B cell (primary cell): ENCODE results near the gene CSF1R. TPM values are rescaled to one million over a fixed set of nuclear protein-coding genes. Genes with fewer than 3 reads are reported as not detected.

Experiments
- ATAC-seq: fragments of 200-7000 bp; cut with Tn5 transposase; one replicate; pipeline ENCODE4 v1.10.0; 2021; ENCODE audit warnings: low read depth, mild to moderate bottlenecking, moderate number of reproducible peaks, moderate library complexity
- CTCF ChIA-PET: fragments of 350-600 bp; sonication (Branson Sonifier 250); formaldehyde crosslinking; loops from one replicate; lab custom pipeline; 2021; ENCODE audit warnings: antibody characterized with exemption, inconsistent platforms; lab: Charles Lee
- POLR2A ChIA-PET: fragments of 350-600 bp; sonication (Branson Sonifier 250); formaldehyde crosslinking; loops from one replicate; lab custom pipeline; 2021; ENCODE audit warnings: antibody characterized with exemption; lab: Charles Lee
- DNase-seq: peaks from one replicate; pipeline ENCODE4 v3.0.0; 2013
- H2AFZ ChIP-seq: 2 replicates; pipeline ENCODE4 v1.6.1; 2012; ENCODE audit warnings: mild to moderate bottlenecking, low read depth, low read length; ENCODE audit not compliant: insufficient read depth, poor library complexity, severe bottlenecking
- H3K27ac ChIP-seq, 2 donors: 1 replicate in 1 of 2; 2 replicates in 1 of 2; pipeline ENCODE4 v1.5.1; 2012 to 2013; ENCODE audit warnings: low read length in 2 of 2, mild to moderate bottlenecking in 2 of 2, moderate library complexity in 1 of 2
- H3K27me3 ChIP-seq, 4 experiments: fragments of 200-600 bp in 1 of 4; sonication (generic) in 1 of 4; replicated peaks in 1 of 4; 1 replicate in 2 of 4; 2 replicates in 2 of 4; pipeline versions ENCODE4 v1.6.1 to v1.7.0; 2013 to 2016; ENCODE audit warnings: low read length in 3 of 4, mild to moderate bottlenecking in 2 of 4, mixed read lengths in 1 of 4, moderate library complexity in 1 of 4; ENCODE audit not compliant: insufficient read depth in 4 of 4, control insufficient read depth in 3 of 4; ENCODE audit errors: control extremely low read depth in 1 of 4
- H3K36me3 ChIP-seq, 2 experiments: replicated peaks in 1 of 2; 1 replicate in 1 of 2; 2 replicates in 1 of 2; pipeline versions ENCODE4 v1.6.1 to v1.7.1; 2013; ENCODE audit warnings: low read length in 1 of 2; ENCODE audit not compliant: insufficient read depth in 2 of 2, control insufficient read depth in 1 of 2; ENCODE audit errors: control extremely low read depth in 1 of 2, extremely low read depth in 1 of 2
- H3K4me1 ChIP-seq, 2 donors: fragments of 200-600 bp in 1 of 2; sonication (generic) in 1 of 2; 1 replicate in 1 of 2; 2 replicates in 1 of 2; pipeline versions ENCODE4 v1.5.1 to v1.6.1; 2013 to 2017; ENCODE audit warnings: low read length in 2 of 2; ENCODE audit not compliant: control insufficient read depth in 2 of 2, insufficient read depth in 2 of 2
- H3K4me2 ChIP-seq: replicated peaks from 2 replicates; pipeline ENCODE3; 2012; ENCODE audit warnings: mild to moderate bottlenecking, low read depth, low read length; ENCODE audit not compliant: poor library complexity, severe bottlenecking
- H3K4me3 ChIP-seq, 5 experiments: fragments of 200-600 bp in 1 of 5; sonication (generic) in 1 of 5; 1 replicate in 3 of 5; 2 replicates in 2 of 5; pipeline versions ENCODE4 v1.5.1 to v1.7.0; 2011 to 2016; ENCODE audit warnings: low read length in 4 of 5, mild to moderate bottlenecking in 4 of 5, low read depth in 2 of 5, control low read depth in 1 of 5, moderate library complexity in 1 of 5; ENCODE audit not compliant: insufficient read depth in 1 of 5; ENCODE audit errors: control extremely low read depth in 1 of 5, extremely low read depth in 1 of 5
- H3K79me2 ChIP-seq: fragments of 200-600 bp; sonication (generic); one replicate; pipeline ENCODE4 v1.6.0; 2016; ENCODE audit warnings: low read length; ENCODE audit not compliant: control insufficient read depth, insufficient read depth
- H3K9ac ChIP-seq: fragments of 200-600 bp; sonication (generic); 2 replicates; pipeline ENCODE4 v1.6.1; 2017; ENCODE audit warnings: mild to moderate bottlenecking, low read length, moderate library complexity
- H3K9me3 ChIP-seq, 3 donors: one replicate each; pipeline versions ENCODE4 v1.6.1 to v1.7.1; 2013; ENCODE audit warnings: low read length in 2 of 3; ENCODE audit not compliant: control insufficient read depth in 2 of 3, insufficient read depth in 1 of 3; ENCODE audit errors: control extremely low read depth in 1 of 3
- H4K20me1 ChIP-seq: 2 replicates; pipeline ENCODE4 v1.6.0; 2012; ENCODE audit warnings: mild to moderate bottlenecking, low read length; ENCODE audit not compliant: insufficient read depth, control insufficient read depth, poor library complexity, severe bottlenecking
- H3K27ac Mint-ChIP-seq: one replicate; pipeline ENCODE4 v1.8.0; 2021; ENCODE audit warnings: mixed read lengths
- H3K27me3 Mint-ChIP-seq: one replicate; pipeline ENCODE4 v1.8.0; 2021; ENCODE audit warnings: mixed read lengths
- H3K4me1 Mint-ChIP-seq: one replicate; pipeline ENCODE4 v1.8.0; 2021; ENCODE audit warnings: mixed read lengths
- H3K4me3 Mint-ChIP-seq: one replicate; pipeline ENCODE4 v1.8.0; 2021; ENCODE audit warnings: mixed read lengths
- H3K9me3 Mint-ChIP-seq: one replicate; pipeline ENCODE4 v1.8.0; 2022; ENCODE audit warnings: mixed read lengths; ENCODE audit not compliant: insufficient read depth
- CTCF ChIP-seq: fragments of 200-600 bp; IDR thresholded peaks from one replicate; pipeline ENCODE4 v1.8.0; 2022; ENCODE audit warnings: antibody characterized with exemption, mild to moderate bottlenecking
- EZH2 ChIP-seq: IDR thresholded peaks from 2 replicates; pipeline ENCODE4 v1.6.1; 2012; ENCODE audit warnings: borderline replicate concordance, low read depth, mild to moderate bottlenecking, moderate library complexity, low read length; ENCODE audit not compliant: insufficient read depth, poor library complexity, severe bottlenecking
- WGBS: methylation state at CpG from one replicate; pipeline ENCODE4 v1.1.5; 2013; ENCODE audit warnings: missing lambda C conversion rate; ENCODE audit not compliant: insufficient coverage; 5-methylcytosine and 5-hydroxymethylcytosine counted together
- intact Hi-C: fragments of 100-400 bp; cut with micrococcal nuclease; formaldehyde crosslinking; loops from one replicate; pipeline ENCODE4 v1.10.0; 2022
- polyA plus RNA-seq: library from polyadenylated mRNA; depleted of rRNA; stranded (reverse); fragments of >200 nt; gene quantifications from 2 replicates; pipeline ENCODE4 v1.2.3, GENCODE V29; 2012
- total RNA-seq, 2 donors: library from RNA; stranded (reverse); fragments of 120-200 nt in 1 of 2; gene quantifications; 1 replicate in 1 of 2; 2 replicates in 1 of 2; pipeline versions ENCODE4 v1.2.3 to v1.2.4, GENCODE V29; 2013 to 2022

CSF1R gene
- total and polyA plus RNA-seq, 2 donors (not counting 1 experiment from before 2014, with no cell fraction given) = 1.6 to 2.5 TPM

- Histone ChIP-seq H3K27ac (no peak overlapping the region), H3K4me3 (no peak overlapping the region), H2AFZ (no peak overlapping the region), H3K9ac (no peak overlapping the region), H3K9me3 (no peaks in the 10 kb centered on the region), H3K36me3 (peaks cover 2 to 38% of the 10 kb centered on the region in 2 experiments), H4K20me1 (no peaks in the 10 kb centered on the region), H3K4me1 (no peaks in the 10 kb centered on the region), H3K79me2 (no peaks in the 10 kb centered on the region), H3K27me3 (no peaks in the 10 kb centered on the region), H3K4me2 (no peak overlapping the region)
- H3K4me3 Mint-ChIP-seq = no peak overlapping the region
- POLR2A ChIA-PET = no interaction called here
- ATAC-seq (no peak), DNase-seq (no peak)
- TF ChIP-seq EZH2 (no peak), CTCF (no peak)
- no peaks in the 10 kb centered on the region for H3K27me3 Mint-ChIP-seq
- 93% methylated on average over 9 of the region's 9 CpGs for WGBS
- no peaks in the 10 kb centered on the region for H3K4me1 Mint-ChIP-seq
- no peak overlapping the region for H3K27ac Mint-ChIP-seq
- H3K9me3 Mint-ChIP-seq = no peaks in the 10 kb centered on the region
- intact Hi-C loops = no loop called here
- CTCF ChIA-PET = interaction anchor here (0.6 kb wide), 1 partner anchor 18 kb away, joined by 4 read pairs; no protein-coding TSS in a partner anchor
Observed at GRCh38 chr5:150056075-150056443, 30.3 kb downstream of the CSF1R start.

GRCh38 chr5:150055326-150056074 lies 30.9 kb downstream of the CSF1R start:
- Mint-ChIP-seq H3K27me3 (no peaks in the 10 kb centered on the region), H3K4me3 (no peak overlapping the region), H3K9me3 (no peaks in the 10 kb centered on the region), H3K27ac (no peak overlapping the region), H3K4me1 (no peaks in the 10 kb centered on the region)
- intact Hi-C loops = no loop called here
- ChIA-PET CTCF (interaction anchor here (0.6 kb wide), 1 partner anchor 18 kb away, joined by 4 read pairs; no protein-coding TSS in a partner anchor), POLR2A (no interaction called here)
- H3K27ac ChIP-seq = no peak overlapping the region
- H3K9me3 ChIP-seq = no peaks in the 10 kb centered on the region
- no peak for ATAC-seq
- WGBS = 82% methylated on average over 11 of the region's 14 CpGs
- H3K4me3 ChIP-seq = no peak overlapping the region
- peaks cover 7 to 44% of the 10 kb centered on the region in 2 experiments for H3K36me3 ChIP-seq
- DNase-seq = no peak
- H4K20me1 ChIP-seq = no peaks in the 10 kb centered on the region
- TF ChIP-seq EZH2 (no peak), CTCF (no peak)
- H3K79me2 ChIP-seq = no peaks in the 10 kb centered on the region
- no peak overlapping the region for H3K4me2 ChIP-seq
- no peaks in the 10 kb centered on the region for H3K4me1 ChIP-seq
- no peak overlapping the region for H3K9ac ChIP-seq
- no peak overlapping the region for H2AFZ ChIP-seq
- no peaks in the 10 kb centered on the region for H3K27me3 ChIP-seq
